GM12891 (cell line): ENCODE data around the gene SNX30.
A peak's percentile ranks its signal among the peaks of the same experiment; 100 is the strongest.

Experiments used
- DNase-seq: peaks from one replicate; pipeline ENCODE4 v3.0.0; 2011; ENCODE audit warnings: low spot score; ENCODE audit not compliant: insufficient read length
- FAIRE-seq: peaks from 2 replicates; lab custom pipeline; 2011; peaks lifted over from hg19 to GRCh38; lab: Jason Lieb, UNC
- PAX5 ChIP-seq: IDR thresholded peaks from 2 replicates; pipeline ENCODE4 v1.6.1; 2011; ENCODE audit warnings: low read length, moderate library complexity, mild to moderate bottlenecking; ENCODE audit not compliant: insufficient read depth, severe bottlenecking
- POLR2A ChIP-seq: IDR thresholded peaks from 2 replicates; pipeline ENCODE4 v1.6.1; 2011; ENCODE audit warnings: low read depth, low read length, control low read depth
- POLR2AphosphoS5 ChIP-seq: IDR thresholded peaks from 2 replicates; pipeline ENCODE4 v1.6.1; 2011; ENCODE audit warnings: low read depth, low read length, control low read depth
- POU2F2 ChIP-seq: IDR thresholded peaks from 2 replicates; pipeline ENCODE4 v1.6.1; 2011; ENCODE audit warnings: low read depth, mild to moderate bottlenecking, control low read depth, low read length, moderate library complexity
- SPI1 ChIP-seq: IDR thresholded peaks from 2 replicates; pipeline ENCODE4 v1.6.1; 2011; ENCODE audit warnings: low read depth, low read length, control low read depth
- TAF1 ChIP-seq: IDR thresholded peaks from 2 replicates; pipeline ENCODE4 v1.6.1; 2011; ENCODE audit warnings: low read depth, low read length, control low read depth

SNX30 gene

GRCh38 chr9:112789891-112790774 lies 39.6 kb downstream of the SNX30 start:
- TF ChIP-seq POU2F2 (no peak), SPI1 (no peak), PAX5 (no peak), TAF1 (no peak), POLR2A (no peak), POLR2AphosphoS5 (no peak)
- FAIRE-seq: peak; percentile 43
- DNase-seq: no peak

DNA sequence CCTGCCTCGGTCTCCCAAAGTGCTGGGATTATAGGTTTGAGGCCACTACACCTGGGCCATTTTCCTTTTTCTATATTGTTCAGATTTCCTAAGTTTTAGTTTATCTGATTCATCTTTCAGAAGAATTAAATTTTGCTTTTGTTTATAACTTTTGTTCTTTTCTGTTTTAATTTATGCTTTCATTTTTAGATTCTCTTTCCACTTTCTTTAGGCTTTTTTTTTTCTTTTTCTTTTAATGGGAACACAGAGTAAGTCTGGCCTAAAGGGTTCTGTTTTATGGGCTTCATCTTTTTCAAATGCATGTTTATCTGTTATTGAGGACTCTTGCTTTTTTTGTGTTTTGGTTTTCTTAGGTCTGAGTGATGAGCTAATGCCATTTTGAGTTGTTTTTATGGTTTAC lies 42.1 kb downstream of the SNX30 start:
- TF ChIP-seq PAX5 (no peak), POU2F2 (no peak), SPI1 (no peak)
- DNase-seq (no peak), FAIRE-seq (no peak)

GRCh38 chr9:112793213-112793810 lies 42.8 kb downstream of the SNX30 start:
- TF ChIP-seq PAX5: peak; percentile 27
- TF ChIP-seq POLR2A: no peak
- no peak for TF ChIP-seq TAF1
- DNase-seq (peak; percentile 48), FAIRE-seq (peak; percentile 96)

DNA sequence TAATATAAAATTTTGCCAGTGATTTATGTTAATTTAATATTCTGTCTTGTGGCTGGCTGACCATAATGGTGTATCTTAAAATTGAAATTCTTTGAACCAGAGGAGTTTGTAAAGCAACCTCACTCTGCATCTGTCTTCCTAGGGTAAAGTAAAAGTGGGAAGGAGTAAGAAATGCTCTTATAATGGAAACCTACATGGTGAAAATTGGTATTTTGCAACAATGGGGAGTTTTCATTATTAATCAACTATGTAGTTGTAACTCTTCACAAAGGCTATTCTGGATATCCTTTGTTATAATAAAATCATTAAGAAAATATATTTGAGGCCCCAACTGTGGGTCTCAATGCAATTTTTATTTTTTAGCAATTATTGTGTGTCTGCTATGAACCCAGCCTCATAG lies 44.2 kb downstream of the SNX30 start:
- TF ChIP-seq TAF1: no peak
- no peak for TF ChIP-seq POU2F2
- no peak for TF ChIP-seq PAX5
- no peak for TF ChIP-seq POLR2A
- TF ChIP-seq POLR2AphosphoS5: no peak
- no peak for TF ChIP-seq SPI1
- FAIRE-seq (no peak), DNase-seq (no peak)

- FAIRE-seq: no peak
- DNase-seq: no peak
- TF ChIP-seq POLR2A: no peak
- TF ChIP-seq TAF1: no peak
- no peak for TF ChIP-seq POLR2AphosphoS5
Measured at GRCh38 chr9:112795921-112796320, 45.4 kb downstream of the SNX30 start.

DNA sequence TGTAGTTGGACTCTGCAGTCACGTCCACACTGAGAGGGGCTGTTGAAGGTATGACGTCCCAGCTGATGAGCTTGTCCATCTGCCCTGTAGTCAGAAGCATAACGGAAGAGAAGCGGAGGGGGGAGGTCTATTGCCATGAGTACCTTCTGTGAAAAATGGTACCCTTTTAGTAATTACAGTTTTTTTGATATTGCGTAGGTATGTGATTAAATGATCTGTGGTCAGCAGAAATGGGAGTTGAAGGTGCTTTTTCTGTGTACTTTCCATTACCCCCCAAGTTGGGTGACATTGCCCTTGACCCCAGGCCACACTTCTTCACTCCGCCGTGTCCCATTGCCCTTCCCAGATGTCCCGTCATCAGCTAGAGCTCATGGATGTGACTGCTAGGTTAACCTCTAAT lies 45.9 kb downstream of the SNX30 start:
- no peak for TF ChIP-seq SPI1
- TF ChIP-seq PAX5: no peak
- DNase-seq (no peak), FAIRE-seq (no peak)

DNA sequence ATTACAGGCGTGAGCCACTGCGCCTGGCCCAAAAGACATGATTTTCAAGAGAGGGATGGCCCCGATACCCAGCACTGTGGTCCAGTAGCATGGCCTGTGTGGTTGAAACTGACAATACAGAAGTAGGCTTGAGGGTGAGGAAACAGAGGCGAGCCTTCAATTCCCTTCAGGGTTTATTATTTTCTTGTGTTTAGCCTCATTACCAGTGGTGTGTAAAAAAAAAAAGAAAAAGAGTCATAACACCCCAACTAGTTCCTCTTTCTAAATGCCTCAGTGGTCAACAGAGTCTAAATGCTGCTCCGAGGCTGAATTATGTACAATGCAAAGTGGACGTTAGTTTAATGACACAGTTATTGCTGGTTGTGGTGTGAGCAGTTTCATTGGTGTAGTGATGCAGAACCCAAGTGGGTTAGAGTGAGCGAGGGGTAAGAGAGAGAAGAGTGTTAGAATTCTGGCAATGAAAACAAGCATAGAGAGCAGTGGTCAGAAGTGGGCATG lies 58.8 kb downstream of the SNX30 start:
- DNase-seq (peak; percentile 43), FAIRE-seq (peak; percentile 99)
- TF ChIP-seq POLR2AphosphoS5: no peak
- peak; percentile 82 for TF ChIP-seq SPI1
- peak; percentile 80; the same call in 1 of the 2 replicates for TF ChIP-seq POU2F2
- TF ChIP-seq TAF1: no peak
- TF ChIP-seq POLR2A: no peak
- peak; percentile 88 for TF ChIP-seq PAX5

DNA sequence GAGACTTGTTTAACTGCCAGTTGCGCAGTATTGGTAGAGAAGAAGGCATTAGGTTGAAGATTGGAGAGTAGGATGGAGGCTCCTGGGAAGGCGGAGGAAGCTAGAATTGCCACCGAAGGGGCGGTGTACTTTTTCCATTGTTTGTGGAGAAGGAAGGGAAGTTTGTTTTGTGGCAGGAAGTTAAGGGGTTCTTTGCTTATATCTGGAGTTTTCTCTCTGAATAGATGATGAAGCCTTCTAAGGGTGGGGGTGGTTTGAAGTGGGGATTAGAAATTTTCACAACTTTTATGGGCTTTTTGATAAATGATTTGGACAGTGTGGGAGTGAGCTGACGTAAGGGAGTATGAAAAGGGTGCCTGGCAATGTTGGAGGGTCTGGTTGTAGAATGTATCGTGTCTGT lies 59.3 kb downstream of the SNX30 start:
- DNase-seq (no peak), FAIRE-seq (no peak)
- no peak for TF ChIP-seq TAF1
- no peak for TF ChIP-seq POU2F2
- no peak for TF ChIP-seq SPI1
- no peak for TF ChIP-seq PAX5
- TF ChIP-seq POLR2A: no peak
- TF ChIP-seq POLR2AphosphoS5: no peak

GRCh38 chr9:112810696-112811490 lies 60.3 kb downstream of the SNX30 start:
- DNase-seq (no peak), FAIRE-seq (no peak)
- no peak for TF ChIP-seq TAF1
- no peak for TF ChIP-seq POLR2AphosphoS5
- no peak for TF ChIP-seq PAX5
- TF ChIP-seq POLR2A: no peak
- no peak for TF ChIP-seq POU2F2
- TF ChIP-seq SPI1: no peak
